Measurements from ENCODE around the gene APMAP.

- no peak for TF ChIP-seq POLR2A (IDR thresholded peaks at IDR 0.05)
- TF ChIP-seq, protein P1, sequence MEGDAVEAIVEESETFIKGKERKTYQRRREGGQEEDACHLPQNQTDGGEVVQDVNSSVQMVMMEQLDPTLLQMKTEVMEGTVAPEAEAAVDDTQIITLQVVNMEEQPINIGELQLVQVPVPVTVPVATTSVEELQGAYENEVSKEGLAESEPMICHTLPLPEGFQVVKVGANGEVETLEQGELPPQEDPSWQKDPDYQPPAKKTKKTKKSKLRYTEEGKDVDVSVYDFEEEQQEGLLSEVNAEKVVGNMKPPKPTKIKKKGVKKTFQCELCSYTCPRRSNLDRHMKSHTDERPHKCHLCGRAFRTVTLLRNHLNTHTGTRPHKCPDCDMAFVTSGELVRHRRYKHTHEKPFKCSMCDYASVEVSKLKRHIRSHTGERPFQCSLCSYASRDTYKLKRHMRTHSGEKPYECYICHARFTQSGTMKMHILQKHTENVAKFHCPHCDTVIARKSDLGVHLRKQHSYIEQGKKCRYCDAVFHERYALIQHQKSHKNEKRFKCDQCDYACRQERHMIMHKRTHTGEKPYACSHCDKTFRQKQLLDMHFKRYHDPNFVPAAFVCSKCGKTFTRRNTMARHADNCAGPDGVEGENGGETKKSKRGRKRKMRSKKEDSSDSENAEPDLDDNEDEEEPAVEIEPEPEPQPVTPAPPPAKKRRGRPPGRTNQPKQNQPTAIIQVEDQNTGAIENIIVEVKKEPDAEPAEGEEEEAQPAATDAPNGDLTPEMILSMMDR (IDR thresholded peaks at IDR 0.05): no peak
- no peak for TF ChIP-seq POLR2AphosphoS5 (IDR thresholded peaks at IDR 0.05; ENCODE audit: insufficient read depth in 1 of 2, low read depth in 1 of 2)
Measured at GRCh38 chr20:25009218-25010145, 16.9 kb upstream of the APMAP start.
